GM18873 (cell line): ENCODE results near the gene PTPRT.
"Not testable (repeated sequence)": the region's sequence is repeated elsewhere in the genome, so short reads cannot be mapped to it uniquely, and the experiment has no call there.

Experiments
- ATAC-seq: cut with Tn5 transposase; IDR thresholded peaks from one replicate; pipeline ENCODE4 v1.9.1; 2021; ENCODE audit warnings: mild to moderate bottlenecking, moderate library complexity, moderate number of reproducible peaks; ENCODE audit not compliant: unreplicated experiment, low FRiP score

Gene PTPRT

DNA sequence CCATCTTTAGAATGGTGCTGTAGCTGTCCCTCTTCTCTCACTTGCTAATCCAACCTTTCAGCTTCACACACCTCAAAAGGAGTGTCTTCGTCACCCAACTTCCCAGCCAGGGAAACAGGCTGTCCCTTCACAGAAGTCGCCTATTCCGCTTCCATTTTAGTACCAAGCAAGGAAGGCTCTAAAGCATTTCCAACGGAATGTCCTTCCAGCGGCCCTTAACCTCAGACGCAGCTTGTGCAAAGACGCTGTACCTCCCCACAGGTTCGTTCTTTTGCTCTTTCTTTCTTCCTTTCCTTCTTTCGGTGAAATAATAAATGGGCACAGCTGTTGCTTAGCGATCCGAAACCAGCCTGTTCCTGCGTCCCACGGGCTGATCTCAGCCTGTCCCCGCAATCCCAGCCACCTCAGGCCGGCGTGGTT, 1.5 kb downstream of the PTPRT start:
- no peak for ATAC-seq

DNA sequence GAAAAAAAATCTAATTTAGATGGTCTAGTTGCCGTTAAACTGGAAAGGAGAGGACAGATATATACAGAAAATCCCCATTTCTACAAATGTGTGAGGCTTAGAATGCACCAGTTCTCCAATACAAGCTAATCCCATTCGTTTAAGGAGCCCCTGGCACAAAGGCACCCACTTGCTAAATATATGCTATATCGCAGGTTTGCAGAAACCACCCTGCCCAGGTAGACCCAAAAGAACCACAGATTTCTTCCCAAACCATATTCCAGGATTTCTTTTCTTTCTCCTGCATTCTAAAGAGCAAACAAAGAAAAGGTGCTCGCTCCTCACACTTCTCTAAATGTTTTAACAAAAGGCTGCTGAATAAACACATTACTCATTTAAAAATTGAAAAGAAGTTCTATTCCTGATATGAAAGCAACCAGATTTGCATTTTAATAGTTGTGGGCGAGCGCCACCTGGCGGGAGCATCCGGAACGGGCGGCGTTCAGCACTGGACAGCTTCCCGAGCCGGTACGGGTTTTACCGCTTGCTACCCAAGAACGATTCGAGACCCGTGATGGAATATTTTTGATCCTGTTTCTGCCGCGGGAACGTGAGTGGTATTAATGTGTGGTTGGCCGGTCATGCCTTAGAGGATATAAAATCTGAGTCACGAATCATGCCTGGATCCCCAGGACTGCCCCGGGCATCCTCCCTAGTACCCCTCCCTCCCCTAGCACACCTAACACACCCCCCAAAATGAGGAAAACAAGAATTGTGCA, 2.1 kb downstream of the PTPRT start:
- no peak for ATAC-seq

DNA sequence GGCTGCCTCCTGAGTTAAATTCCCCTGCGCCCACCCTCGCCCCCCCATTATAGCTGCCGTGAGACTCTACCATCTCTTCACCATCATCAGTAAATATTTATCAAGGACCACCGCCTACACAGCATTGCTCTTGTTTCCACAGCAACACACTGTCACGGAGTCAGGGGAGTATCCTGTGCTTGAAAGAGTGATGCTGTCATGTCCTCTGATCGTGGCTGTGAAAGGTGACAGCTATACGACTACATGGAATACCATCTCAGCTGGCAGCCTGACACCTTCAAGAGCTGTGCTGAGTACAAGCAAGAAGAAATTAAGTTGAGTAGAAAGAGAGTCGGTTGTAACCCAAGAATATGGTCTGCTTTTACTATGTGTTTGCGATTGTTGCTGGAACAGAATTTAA, 3.4 kb downstream of the PTPRT start:
- ATAC-seq, result no peak

DNA sequence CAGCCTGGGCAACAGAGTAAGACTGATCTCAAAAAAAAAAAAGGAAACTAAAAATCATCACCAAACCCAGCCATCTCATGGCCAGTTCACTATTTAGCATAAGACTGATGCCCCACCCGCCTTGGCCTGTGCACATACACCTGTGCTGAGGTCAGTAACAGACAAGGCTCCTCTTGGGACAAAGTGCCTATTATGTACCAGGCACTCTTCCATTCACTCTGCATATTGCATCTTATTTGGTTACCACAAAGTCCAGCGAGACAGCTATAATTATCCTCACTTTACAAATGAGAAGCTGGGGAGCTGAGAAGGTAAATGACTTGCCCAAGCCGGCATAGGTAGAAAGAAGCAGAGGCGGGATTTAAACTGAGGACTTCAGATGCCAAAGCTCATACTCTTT, 3.8 kb downstream of the PTPRT start:
- ATAC-seq, result no peak

DNA sequence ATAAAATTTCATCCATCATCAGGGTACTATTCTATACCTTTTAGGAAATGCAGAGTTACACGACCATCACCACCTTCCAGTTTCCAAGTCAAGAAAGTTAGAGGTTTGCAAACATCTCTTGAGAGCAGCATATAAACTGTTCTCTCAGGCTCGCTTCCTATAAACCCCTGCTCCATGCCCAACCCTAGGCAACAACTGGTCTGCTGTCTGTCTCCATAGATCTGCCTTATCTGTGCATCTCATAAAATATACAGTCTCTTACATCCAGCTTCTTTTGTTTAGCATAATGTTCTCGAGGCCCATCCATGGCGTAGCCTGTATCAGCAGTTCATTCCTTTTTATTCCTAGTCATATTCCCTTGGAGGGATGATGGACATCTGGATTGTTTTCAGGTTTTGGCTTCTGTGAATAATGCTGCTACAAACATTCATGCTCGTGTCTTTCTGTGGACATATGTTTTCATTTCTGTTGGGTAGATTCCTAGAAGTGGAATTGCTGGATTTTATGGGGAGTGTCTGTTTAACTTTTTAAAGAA, 6.1 kb downstream of the PTPRT start:
- ATAC-seq, result no peak

DNA sequence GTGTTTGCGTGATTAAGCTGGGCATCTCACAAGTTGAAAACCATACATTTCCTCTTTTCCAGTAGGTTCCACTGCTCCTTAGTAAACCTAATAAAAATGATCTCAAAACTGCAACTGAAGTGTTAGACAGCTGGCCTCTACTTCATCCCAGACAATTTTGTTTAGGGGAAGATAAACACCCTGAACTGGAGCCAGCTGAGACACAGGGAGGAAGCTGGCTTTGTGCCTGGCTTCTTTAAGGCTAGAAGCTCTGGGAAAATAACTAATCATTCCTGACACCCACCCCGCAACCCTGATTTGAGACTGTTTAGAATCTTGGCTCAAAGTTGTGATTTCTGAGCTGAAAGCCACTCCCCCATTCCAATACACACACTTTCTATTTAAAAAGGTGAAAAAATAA, 11.6 kb downstream of the PTPRT start:
- no peak for ATAC-seq

DNA sequence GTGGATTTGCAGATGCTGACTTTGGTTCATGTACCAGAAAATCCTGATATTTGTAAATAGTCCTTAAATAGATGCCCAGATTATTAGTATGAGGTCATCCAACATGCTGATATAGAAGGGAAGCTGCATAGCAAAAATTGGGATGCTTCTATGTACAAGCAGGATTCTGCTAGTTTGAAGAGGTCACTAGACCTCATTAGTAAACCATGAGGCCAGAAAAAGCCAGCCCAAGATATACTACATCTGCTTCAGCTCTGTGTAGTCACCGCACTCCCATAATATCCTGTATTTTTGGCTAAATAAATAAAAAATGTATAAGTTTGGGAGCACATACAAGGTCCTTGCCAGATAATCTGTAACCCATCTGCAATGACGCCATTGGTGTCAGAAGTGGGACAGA, 13.0 kb downstream of the PTPRT start:
- ATAC-seq, result no peak

DNA sequence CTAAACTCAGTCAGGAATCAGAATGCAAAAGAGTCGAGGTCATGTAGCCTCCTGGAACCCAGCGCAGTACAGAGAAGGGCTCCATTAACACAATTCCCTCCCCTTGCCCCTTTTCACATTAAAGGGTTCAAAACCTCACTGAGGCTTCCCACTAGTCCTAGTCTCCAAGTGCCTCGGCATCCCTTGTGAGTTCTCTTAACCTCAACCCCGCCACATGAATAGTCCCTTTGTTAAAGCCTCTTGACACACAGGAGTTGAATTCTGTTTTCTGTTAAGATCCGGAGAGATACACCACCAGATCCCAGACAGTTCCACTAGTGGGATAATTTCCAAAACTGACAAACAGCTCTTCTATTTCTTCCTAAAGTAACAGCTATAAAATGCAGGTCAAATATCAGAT, 17.8 kb downstream of the PTPRT start:
- ATAC-seq, result no peak

DNA sequence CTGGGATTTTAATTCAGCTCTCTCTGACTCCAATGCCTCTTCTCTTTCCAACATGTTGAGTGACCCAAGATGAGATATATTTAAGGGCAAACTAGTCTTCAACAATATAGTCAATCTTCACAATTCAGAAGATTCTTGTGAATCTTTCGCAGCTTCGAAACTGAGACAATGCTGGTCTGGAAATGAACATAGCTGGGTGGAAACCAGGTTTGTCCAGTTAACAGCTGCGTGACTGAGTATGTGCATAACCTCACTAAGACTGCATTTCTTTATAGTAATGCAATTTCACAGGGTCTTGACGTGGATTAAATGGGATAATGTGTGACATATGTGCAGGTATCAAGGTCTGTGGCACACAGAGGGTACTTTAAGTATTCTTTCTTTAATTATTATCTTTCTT, 18.9 kb downstream of the PTPRT start:
- no peak for ATAC-seq

DNA sequence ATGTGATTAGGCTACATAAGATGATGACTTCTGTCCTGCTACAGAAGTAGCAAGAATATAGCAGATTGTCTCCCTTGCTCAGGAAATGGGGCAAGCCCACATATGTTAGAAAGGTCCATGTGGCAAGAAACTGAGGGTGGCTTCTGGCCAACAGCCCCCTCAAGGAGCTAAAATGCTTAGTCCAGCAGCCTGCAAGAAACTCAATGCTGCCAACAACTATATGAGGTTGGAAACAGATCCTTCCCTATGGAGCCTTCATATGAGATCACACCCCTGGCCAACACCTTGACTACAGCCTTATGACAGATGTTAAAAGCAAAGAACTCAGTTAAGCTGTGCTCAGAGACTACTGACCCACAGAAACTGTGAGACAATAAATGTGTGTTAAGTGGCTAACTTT, 22.1 kb downstream of the PTPRT start:
- no peak for ATAC-seq

DNA sequence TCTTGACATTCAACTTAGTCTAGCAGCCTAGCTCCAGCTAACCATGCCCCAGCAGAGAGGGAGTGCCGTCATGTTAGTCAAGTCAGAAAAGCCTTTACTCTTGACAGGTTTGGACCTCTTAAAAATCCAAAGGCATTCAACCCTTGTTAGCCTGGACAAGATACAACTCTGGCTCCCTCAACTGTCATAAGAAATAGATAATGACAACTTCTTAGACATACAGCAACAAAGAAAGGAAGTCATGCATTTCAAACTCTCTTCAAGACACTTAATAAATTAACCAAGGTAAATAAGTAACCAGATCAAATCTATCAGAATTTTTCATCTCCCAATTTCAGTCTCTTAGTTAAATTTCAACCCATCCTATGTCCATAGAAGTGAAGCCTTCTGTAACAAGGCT, 22.7 kb downstream of the PTPRT start:
- ATAC-seq, result no peak

DNA sequence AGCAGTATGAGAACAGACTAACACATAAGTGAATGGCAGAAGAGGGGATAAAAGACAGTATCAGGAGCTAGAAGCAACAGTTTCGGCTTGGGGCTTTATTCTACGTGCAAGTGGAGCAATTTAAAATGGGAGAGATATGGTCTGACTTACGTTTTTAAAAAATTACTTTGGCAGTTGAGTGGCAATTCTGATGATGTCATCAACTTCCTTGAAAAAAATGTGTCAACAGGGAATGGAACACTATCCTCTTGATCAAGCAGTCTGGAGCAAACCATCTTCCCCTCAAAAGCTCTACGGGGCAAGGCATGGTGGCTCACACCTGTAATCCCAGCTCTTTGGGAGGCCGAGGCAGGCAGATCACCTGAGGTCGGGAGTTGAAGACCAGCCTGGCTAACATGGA, 24.1 kb downstream of the PTPRT start:
- no peak for ATAC-seq

DNA sequence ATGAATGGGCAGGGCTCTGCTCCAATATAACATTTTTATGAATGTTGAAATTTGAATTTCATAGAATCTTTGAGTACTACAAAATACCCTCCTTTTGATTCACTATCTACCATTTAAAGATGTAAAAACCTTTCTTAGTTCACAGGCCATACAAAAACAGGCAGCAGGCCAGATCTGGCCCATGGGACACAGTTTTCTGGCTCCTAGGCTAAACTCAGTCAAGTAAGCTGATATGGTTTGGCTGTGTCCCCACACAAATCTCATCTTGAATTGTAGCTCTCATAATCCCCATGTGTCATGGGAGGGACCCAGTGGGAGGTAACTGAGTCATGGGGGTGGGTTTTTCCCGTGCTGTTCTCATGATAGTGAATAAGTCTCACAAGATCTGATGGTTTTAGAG, 25.0 kb downstream of the PTPRT start:
- not testable (repeated sequence) for ATAC-seq

DNA sequence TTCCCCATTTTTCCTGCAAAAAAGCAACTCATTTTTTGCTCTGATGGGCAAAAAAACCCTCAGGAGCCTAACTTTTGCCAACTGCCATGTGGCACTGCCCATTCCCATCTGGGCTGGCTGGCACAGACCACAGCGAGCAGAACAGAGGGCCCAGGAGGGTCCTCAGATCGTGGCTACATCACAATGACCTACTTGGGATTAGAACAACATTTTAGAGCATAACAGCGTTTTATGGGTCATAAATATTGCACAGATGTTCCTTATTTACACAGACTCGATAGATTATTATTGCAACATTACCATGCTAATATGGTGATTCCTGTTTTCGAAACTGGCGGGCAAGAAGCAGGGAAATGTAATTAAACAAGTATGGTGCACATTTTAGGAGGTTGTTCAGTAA, 28.0 kb downstream of the PTPRT start:
- ATAC-seq, result no peak

DNA sequence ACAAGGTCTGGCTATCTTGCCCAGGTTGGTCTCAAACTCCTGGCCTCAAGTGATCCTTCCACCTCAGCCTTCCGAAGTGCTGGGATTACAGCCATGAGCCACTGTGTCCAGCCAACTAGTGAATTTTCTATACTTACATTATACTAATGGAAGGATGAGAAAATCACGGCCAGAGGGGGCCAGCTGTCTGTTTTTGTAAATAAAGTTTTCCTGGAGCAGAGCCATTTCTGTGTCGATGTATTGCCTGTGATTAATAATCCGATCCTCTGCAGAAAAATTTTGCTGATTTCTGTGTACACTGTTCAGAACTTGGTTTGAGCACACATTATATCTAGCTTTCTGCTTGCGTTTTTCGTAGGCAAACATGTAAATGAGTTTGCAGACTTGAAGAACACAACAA, 28.8 kb downstream of the PTPRT start:
- ATAC-seq, result no peak

DNA sequence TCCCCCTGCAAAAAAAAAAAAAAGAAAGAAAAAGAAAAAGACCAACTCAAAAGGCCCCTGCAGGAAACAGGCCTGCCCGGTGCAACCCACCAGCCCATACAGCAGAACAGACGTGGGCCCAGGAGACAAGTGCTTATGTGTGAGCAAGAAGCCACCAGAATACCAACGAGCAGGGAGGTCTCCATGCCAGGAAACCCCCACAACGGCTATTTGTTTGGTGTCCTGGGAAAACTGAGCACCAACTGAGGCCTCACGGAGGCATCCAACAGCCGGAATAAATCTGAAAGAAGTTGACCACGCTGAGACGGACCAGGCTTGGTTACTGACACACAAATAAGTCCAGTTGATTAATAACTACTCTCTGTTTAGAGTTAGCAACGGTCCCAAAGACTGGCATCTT, 29.7 kb downstream of the PTPRT start:
- ATAC-seq, result no peak

DNA sequence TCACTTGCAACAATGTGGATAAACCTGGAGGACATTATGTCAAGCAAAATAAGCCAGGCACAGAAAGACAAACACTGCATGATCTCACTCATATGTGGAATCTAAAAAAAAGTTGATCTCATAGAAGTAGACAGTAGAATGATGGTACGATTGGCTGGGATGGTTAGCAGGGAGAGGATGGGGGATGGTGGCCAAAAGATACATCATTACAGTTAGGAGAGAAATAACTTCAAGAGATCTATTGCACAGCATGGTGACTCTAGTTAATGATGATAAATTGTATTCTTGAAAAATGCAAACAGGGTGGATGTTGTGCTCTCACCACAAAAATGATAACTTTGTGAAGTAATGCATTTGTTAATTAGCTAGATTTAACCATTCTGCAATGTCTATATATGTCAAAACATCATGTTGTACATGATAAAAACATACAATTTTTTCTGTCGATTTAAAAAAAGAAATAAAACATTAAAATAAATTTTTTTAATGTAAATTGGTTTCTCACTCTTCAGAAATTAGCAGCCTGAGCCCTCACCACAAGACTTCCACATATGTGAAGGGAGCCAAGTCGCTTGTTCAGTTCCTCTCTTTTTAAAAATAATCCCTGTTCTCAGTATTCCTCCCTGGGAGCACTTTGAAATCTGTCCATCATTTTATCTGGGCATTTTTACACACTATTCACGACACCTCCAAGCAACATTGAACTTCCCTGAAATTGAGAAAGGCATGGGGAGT, 34.2 kb downstream of the PTPRT start:
- no peak for ATAC-seq

DNA sequence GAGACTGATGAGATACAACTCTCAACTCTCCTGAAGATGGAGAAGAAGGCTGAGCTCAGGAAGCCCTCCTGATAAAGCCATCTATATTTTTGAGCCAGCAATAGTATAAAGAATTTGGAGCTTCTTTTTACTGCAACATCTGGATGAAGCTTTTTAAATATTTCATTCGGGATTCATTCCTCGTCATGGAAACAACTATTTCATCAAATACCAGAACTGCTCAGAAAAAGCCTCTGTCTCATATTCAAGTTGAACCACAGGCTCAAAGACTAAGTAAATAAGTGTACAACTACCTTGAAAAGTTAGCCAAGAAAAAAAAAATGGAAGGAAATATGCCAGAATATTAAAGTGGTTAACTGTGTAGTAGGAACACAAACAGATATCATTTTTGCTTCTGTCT, 37.8 kb downstream of the PTPRT start:
- no peak for ATAC-seq

DNA sequence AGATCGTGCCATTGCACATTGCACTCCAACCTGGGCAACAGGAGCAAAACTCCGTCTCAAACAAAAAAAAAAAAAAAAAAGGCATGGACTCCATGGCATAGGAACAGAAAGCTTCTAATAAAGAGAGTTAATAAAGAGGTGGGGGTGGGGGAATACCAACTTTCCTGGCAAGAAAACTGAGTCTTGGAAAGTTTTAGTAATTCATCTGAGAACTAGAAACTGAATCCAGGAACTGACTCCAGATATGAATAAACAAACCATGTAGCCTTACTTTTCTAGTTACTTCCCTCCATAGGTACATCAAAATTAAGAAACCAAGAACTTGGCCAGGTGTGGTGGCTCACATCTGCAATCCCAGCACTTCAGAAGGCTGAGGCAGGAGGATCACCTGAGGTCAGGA, 38.5 kb downstream of the PTPRT start:
- ATAC-seq, result no peak

DNA sequence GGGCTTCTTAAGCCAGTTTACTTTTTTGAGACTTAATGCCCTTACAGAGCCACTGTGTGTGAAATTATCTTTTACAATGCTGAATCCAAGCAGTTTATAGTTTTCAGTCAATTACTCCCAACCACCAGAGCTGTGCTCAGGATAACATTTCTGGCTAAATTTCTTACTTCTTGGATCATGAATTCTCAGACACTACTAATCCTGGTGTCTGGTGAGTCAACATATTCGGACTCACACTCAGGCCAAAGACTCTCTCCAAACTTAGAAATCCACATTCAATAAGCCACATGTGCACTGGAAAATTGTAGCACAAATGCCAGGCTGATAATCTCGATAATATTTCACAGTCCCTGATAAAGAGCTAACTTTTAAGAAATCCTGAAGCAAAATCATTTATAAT, 49.0 kb downstream of the PTPRT start:
- no peak for ATAC-seq

DNA sequence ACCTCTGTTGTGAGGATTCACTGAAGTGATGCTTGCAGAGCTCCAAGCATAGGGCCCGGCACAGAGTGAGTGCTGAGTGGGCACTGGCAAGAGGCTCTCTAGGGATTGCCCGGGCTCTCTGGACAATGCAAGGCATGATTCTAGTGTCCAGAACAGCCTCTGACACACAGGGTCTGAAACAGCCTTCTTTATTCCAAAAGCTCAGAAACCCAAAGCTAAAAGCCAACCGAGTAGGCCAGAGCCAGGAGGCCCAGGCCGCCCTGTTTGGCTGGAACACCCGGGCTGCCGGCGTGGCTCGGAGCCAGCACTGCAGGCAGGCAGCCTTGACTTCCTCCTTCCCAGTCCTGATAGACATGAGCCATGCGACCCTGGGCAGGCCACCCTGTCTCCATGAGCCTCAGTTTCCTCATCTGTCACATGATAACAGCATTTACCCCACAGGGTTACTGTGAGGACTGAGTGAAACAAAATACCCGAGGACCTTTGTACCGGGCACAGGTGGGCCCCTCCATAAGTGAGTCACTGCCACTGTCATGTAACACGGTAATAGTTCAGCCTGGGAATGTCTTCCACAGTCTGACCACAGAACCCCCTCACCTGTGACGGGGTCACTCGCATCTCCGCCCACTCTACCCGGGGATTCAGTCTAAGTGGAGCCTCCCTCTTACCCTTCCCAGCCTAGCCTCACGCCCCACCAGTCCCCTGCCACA, 51.5 kb downstream of the PTPRT start:
- ATAC-seq, result no peak
